GM15510 (cell line): ENCODE results near the gene SLC22A23.

ENCODE experiments used
- POLR2A ChIP-seq: IDR thresholded peaks from 3 replicates; pipeline ENCODE4 v1.6.1; 2011; ENCODE audit warnings: borderline replicate concordance; ENCODE audit not compliant: insufficient read length; ENCODE audit errors: extremely low read depth

The SLC22A23 gene

DNA sequence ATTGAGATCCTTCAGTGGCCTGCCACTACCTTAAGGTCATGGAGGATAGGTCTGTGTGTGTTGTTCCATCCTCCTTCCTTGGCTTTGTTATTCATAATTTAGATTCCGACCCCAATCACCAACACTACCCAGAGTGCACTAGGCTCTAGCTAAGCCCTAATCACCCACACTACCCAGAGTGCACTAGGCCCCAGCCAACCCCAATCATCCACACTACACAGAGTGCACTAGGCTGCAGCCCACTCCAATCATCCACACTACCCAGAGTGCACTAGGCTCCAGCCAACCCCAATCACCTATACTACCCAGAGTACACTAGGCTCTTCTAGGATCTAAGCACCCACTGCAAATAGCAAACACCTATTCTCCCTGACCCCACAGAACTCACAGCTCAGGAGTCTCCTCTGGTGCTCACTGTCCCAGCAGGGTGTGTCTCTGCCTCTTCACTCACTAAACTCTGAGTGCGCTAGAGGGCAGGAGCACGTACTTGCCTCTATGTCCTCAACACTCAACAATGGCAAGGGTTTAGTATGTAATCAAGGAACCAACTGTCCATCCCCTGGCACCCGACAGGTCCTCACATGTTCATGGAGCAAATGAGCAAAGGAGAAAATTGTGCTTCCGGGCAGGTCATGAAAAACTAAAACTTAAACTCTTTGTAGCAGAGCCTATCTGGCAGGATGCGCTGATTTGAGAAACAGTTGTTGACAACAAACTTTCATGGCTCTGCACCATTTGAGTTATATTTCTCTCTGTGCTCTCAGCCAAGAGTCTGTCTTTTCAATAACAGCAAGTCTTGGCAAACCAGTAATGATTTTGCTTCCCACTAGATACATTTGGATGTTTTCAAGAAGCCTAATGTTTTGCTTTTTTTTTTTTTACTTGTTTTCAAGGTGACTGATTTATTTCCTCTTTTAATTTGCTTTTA lies 54.3 kb downstream of the SLC22A23 start:
- no peak for TF ChIP-seq POLR2A

DNA sequence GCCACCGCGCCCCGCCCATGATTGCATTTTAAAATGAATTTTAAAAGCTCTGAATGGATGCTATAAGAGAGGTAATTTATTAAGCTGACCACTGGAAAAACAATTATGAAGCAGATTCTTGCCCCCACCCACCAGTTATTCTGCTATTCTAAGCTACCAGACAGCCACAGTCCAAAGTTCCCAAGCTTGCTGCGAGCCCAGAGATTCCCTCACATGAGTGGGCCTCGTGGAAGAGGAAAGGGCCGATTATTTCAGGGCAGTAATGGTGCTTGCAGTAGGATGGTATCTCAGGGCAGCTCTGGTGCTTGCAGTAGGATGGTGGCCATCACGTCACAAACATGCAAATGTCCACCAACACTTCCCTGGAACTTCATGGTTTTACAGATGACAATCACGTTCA lies 56.7 kb downstream of the SLC22A23 start:
- no peak for TF ChIP-seq POLR2A

DNA sequence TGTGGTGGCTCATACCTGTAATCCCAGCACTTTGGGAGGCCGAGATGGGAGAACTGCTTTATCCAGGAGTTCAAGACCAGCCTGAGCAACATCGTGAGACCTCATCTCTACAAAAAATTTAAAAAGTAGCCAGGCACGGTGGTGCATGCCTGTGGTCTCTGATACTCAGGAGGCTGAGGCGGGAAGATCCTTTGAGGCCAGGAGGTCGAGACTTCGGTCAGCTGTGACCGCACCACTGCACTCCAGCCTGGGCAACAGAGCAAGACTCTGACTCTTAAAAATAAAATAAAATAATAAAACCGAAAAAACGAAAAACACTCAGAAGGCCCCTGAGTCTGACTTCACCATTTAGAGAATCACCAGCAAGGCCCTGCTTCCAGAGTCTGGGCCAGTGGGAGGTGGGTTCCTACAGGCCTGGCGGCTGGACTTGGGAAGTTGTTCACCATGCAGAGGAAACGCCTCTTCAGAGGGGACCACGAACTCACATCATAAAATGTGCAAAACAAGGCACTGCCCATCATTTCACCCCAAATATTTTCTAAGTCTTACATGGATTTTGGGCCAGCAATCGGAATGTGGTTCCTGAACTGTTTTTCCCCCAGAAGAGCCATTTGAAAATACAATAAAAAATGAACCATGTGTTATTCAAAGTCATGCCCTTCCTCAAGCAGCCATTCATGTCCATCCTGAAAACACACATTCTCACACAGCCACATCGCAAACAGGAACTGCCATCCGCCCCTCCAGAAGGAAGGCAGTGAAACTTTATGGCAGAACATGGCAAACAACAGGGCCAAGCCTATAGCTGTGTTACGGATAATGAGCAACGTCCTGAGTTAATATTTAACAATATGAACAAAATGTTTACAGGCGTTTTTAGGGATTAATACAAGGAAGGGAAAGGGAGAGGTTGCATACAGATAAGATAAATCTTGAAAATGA lies 57.8 kb downstream of the SLC22A23 start:
- no peak for TF ChIP-seq POLR2A

DNA sequence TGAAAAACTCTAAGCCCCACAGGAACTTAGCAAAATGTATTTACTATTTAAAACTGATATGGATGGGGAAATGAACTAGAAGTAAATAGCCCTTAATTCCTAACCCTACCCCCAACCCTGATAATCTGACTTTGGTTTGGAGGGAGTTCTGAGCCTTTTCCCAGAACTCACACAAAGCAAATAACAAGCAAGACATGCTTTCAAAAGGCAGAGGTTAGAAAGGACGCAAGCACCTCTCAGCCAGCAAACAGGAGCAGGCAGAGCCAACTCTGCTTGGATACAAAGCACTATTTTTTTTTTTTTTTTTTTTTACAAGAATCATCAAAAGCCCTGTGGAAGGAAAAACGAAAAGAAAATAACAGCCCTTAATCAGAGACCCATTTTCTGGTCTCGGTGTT lies 58.7 kb downstream of the SLC22A23 start:
- TF ChIP-seq POLR2A, result no peak

DNA sequence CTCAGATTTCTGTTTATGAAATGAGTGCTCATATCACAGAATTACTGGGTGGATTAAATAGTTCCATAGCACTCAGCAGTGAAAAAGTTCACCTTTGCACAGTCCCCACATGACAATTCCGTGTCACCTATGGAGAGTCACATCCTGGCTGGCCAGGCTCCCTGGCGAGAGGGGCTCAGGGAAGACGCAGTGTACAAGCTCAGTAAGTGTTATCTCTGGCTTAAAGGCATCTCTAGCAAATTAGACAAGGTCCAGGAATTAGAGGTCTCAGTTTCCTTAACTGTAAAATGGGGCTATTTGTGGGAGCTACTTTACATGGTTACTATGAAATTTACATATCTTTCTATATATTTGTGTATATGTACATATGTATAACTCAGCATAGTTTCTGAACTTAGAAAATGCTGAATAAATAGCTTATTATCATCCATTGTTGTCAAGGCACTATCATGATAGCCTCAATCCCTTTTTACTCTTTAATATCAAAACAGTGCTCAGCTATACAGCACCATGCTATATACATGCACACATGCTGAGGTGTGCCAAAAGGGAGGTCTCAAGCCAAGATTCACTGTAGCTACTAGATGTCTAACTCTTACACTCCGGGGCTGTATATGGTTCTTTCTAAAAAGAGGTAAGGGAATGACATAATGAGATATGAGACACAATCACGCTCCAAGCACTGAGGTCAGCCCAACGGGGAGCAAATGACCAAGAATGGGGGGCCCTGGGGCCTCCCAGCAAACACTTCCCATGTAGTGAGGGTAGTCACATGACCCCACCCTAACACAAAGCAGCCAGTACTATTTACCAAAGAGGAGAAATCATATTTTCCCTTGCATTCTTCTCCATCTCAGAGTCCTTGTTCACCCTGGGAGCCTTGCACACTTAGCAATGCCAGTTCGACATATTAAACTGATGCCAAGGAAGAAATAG lies 59.4 kb downstream of the SLC22A23 start:
- no peak for TF ChIP-seq POLR2A

DNA sequence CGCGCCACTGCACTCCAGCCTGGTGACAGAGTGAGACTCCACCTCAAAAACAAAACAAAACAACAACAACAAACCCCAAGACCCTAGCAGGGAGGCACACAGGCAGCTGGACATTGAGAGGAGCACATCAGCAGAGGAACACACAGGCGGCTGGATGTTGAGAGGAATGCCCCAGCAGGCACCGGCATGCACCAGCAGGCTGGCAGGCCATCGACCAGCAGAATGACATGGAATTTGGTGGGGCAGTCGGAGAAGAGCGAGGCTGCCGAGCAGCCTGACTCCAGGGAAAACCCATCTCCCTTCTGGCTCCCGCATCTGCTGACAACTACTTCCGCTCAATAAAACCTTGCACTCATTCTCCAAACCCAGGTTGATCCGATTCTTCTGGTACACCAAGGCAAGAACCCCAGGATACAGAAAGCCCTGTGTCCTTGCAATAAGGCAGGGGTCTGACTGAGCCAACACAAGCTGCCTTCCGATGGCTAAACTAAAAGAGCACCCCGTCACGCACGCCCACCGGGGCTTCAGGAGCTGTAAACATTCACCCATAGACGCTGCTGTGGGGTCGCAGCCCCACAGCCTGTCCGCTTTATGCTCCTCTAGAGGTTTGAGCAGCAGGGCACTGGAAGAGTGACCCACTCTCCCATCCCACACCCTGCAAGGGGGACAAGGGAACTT lies 60.2 kb downstream of the SLC22A23 start:
- TF ChIP-seq POLR2A, result no peak

DNA sequence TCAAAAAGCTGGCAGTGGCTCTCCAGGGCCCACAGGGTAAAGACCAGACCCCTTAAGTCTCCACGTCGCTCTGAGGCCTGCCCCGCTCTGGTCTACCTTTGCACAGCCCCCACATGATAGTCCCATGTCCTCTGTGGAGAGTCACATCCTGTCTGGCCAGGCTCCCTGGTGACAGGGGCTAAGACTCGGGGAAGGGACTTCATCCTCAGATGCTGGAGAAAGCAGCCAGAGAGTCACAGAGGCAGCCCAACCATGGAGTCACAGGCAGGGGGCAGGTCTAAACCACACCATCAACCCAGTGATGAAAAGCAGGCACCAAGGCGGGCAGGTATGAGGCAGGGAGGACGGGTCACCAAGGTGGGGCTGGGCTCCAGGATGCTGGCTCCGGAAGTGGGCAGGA lies 62.2 kb downstream of the SLC22A23 start:
- no peak for TF ChIP-seq POLR2A

DNA sequence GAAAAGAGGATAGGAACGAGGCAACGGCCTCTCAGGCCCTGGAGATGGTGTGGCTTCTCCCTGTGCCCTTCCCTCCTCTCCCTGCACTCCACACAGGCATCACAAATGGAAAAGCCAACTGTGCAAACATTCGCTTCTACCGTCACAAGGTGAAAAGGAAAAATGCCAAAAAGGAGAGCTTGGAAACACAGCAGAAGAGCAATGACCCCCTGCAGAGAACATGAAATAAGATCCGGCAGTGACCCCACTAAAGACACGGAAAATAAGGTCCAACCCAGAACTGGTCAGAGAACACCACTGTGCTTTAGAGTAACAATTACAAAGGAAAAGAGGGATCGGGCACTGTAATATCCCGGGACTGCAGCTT lies 63.0 kb downstream of the SLC22A23 start:
- TF ChIP-seq POLR2A, result no peak

DNA sequence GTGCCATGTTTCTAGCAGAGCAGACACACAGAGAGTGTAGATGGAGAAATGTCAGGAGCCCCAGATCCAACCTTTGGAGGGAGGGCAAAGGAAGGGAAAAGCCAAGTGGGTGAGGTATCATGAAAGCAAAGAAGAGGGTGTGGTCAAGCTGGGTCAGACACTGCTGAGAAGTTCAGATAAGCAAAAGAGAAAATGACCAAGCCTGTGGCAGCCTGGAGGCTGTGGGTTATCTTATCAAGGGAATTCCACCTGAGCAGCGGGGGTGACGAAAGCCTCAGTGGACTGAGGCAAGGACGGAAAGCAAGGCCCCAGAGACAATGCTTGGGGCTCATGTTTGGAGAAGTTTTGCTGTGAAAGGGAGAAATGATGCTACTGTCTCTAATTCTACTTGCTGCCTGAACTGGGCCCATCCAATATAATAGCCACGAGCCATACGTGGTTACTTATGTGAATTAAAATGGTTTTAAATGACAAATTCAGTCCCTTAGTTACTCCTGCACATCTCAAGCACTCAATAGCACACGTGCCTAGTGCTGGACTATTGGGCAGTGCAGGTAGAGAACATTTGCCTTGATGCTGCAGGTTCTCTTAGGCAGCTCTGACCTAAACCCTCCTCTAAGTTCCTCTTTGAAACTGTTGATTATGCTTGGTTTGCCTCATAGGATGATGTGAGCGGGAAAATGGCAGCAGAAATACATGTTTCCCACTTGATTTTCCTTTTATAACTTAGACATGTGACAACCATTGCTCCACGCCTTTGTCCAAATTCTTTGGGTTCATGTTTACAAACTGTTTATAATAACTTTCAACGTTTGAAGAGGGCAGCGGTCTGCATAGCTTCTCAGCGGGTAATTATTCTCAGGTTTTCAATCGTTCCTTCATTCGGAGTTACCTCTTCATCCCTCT lies 63.7 kb downstream of the SLC22A23 start:
- no peak for TF ChIP-seq POLR2A

DNA sequence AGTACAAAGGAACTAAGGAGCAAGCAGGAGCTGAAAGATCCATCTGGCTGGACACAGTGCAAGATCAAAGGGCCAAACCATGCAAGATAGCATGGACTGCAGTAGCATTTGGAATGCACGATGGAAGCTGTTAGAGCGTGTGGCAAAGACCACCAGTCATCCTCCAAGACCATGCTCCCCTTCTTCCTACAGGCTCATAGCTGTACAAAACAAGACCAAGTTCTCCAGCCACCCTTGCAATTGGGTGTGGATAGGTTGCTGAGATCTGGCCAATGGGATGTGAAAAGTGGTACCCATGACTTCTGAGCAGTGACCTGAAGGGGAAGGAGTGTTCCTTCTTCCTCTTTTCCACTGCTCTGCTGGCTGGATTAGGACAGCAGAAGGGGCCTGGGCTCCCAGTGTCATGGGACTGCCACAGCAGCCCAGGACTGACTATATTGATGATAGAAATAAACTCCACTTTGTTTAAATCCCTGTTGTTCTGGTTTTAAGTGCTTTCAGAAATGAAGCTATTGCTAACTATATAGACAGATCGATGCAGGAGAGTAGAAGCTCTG lies 64.9 kb downstream of the SLC22A23 start:
- no peak for TF ChIP-seq POLR2A

DNA sequence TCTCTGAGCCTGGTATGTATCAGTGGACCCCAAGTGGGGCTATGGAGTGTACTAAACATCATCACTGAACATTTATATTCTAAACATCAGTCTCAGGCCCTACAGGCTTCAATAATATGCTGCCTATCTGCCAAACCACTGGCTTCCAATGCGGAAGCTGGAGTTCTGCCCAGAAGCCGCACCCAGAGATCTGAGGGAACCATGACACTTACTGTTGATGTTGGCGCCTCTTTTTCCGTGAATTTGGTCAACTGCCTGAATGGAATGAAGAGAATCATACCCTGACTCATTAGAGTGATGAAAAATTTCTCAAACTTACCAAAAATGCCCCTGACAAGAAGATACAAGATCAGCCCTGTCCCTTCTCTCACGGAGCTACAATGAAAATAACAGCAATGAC lies 66.2 kb downstream of the SLC22A23 start:
- no peak for TF ChIP-seq POLR2A

DNA sequence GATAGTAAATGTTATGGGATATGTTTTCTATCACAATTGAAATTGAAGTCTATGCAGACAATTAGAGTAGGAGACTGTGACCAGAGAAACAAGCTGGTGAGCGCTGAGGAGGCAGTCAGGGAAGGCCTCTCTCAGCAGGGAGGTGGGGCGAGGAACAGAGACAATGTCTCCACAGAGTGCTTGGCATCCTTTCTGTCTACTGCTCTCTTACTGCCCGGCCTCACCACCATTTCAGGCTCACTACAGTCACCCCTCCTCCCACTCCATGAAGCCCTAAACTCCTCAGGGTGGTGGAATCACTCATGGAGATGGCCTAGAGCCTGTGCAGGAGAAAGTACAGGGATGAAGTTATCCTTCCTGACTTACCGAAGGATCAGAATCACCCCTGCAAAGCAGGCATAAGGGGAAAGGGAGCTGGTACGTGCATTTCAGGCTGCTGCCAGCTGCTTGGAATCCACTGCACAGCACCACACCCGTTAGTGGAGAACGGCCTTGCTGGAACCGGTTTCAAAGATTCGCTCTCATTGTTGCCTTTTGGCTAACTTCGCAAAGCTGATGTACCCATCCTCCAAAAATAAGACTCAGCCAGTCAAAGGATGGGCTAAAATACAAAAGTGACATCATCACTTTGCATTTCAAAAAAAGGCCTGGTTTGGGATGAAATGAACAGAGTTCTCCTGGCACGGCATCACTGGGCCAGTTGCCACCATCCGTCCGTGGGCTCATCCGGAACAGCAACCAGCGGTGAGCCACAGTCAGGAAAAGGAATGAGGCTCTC lies 67.3 kb downstream of the SLC22A23 start:
- no peak for TF ChIP-seq POLR2A

DNA sequence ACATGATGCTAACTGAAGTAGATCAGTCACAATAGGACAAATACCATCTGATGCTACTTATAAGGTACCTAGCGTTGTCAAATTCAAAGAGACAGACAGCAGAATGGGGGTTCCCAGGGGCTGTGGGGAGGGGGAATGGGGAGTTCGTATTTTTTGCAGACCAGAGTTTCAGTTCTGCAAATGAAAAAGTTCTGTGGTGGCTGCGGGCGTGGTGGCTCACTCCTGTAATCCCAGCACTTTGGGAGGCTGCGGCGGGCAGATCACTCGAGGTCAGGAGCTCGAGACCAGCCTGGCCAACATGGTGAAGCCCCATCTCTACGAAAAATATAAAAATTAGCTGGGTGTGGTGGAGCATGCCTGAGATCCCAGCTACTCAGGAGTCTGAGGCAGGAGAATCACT lies 68.1 kb downstream of the SLC22A23 start:
- TF ChIP-seq POLR2A, result no peak
